ENCODE data around the gene ADAMTS10.
"Not testable (repeated sequence)": the region's sequence is repeated elsewhere in the genome, so short reads cannot be mapped to it uniquely, and the experiment has no call there.

The ADAMTS10 gene

DNA sequence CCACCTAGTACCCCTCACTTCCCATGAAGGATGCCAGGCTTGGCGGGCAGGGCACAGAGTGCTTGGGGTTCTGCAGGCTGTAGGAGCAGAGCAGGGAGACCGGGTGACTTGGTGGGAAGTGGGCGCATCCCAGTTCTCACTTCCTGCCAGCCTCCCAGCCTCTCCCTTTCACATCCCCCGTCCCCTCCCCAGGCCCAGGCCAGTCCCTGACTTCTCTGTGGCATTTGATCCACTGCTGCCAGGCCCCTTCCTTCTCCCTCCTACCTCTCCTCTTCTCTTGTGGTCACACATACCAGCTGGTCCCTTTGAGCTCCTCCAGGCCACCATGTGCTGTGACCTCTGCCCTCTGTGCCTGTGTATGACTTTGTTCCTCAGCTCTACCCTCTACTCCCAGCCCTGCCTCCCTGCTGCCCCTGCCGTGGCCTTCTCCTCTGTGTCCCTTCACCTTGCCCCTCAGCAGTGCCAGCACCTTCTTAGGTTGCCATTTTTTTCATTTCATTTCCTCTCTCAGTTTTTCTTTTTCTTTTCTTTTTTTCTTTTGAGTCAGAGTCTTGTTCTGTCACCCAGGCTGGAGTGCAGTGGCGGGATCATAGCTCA is 52.8 kb downstream of the ADAMTS10 start:
- no peak for DNase-seq

DNA sequence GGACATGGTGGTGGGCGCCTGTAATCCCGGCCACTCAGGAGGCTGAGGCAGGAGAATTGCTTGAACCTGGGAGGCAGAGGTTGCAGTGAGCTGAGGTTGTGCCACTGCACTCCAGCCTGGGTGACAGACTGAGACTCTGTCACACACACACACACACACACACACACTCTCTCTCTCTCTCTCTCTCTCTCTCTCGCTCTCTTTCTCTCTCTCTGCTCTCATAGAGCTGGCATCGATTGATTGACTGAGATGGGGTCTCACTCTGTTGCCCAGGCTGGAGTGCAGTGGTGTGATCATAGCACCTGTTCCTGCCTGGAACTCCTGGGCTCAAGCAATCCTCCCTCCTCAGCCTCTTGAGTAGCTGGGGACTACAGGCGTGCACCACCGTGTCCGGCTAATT is 56.8 kb downstream of the ADAMTS10 start:
- DNase-seq, result not testable (repeated sequence)

DNA sequence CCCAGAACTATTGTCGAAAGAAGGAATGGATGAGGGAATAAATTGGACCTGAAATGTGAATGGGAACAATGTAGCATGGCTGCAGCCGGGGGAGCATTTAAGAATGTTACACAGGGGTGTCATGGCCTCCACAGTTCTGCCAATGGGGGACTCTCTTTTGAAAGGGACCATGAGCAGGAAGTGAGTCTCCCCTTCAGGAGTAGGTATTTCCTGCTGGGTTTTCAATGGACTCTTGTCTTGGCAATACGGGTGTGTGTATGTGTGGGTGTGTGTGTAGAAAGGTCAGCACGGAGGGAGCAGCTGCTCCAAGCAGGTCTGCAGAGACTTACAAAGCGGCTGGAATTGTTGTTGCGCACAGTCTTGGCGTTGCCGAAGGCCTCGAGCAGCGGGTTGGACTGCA is 57.7 kb downstream of the ADAMTS10 start:
- DNase-seq, result no peak

DNA sequence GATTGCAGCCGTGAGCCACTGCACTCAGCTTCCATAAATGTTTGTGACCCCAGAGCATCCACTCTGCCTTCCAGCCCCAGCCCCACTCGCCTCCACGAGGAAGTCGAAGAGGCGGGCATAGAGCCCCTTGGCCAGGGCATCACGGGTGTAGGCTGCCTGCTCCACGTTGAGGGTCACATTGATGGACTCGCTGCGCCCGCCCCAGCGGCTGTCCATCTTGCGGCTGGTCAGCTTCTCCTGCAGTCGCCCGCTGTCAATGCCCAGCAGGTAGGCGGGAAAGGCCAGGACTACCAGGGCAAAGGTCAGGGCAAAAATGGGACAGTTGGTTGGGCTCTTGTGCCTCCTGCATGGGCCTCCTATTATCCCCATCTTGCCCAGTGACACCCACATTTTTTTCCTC is 60.4 kb downstream of the ADAMTS10 start:
- no peak for DNase-seq

DNA sequence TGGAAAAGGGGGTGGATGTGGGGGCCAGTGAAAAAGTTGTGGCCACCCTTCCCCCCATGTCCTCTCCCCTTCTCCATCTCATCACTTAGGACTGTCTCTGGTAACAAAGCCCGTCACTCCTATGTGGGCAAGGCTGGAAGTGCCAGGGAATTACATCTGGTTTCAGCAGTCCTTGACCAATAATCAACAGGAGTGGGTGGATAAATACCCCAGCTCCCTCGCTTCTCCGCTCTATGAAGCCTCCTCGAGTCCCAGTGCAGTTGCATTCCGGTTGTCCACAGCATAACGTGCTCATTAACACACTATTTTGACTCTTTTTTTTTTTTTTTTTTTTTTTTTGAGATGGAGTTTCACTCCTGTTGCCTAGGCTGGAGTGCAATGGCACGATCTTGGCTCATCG is 64.8 kb downstream of the ADAMTS10 start:
- DNase-seq, result no peak

DNA sequence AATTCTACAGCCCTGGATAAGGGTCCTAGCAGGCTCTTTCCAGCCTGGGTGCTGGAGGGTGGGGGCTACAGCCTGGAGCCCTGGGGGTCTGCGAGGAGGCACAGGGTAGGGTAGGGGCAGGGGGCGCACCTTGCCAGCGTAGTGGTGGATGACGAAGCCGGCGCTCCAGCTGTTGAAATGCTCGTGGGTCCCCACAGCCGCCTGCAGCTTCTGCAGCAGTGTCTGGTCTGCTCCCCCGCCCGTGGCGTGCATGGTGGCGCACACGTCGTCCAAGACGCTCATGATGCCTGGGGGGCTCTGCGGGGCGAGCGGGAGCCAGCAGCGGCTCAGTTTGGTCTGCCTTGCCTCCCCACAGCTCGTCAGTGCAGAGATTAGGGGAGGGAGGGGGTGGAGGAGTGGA is 66.3 kb downstream of the ADAMTS10 start:
- no peak for DNase-seq

DNA sequence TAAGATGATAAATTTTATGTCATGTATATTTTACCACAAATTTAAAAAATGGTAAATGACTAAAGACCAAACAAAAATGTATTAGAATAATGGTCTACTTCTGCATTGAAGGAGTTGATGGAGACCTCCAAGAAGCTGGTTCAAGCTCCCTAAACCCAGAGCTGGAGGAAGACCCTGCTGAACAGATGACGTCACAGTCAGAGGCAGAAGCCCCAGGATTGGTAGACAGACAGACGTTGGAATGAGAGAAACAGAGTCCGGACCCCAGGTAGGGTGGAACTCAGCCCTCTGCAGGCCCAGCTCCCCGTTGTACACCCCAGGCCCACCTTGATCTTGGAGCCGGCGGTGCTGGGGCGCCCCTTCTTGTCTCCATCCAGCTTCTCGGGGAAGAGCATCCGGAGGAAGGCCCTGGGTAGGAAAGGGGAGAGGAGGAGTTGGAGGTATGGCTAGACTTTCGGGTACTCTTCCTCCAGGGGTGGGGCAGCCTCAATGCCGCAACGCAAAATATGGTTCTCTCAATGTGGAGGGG is 70.8 kb downstream of the ADAMTS10 start:
- no peak for DNase-seq

DNA sequence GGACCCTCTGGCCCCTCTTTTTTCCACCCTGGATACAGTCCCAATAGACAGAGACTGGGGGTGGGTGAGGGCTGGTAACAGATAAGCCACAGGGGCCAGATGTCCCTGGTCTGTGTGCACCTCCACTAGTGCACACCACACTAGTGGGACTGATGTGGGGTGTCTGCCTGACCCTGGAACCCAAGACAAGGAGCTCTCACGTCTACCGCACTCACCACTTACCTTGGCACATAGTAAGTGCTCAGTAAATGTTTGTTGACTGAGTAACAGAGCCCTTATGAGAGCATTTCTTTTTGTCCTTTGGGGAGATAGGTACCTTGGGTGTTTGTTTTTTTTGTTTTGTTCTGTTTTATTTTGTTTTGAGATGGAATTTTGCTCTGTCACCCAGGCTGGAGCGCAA is 73.4 kb downstream of the ADAMTS10 start:
- no peak for DNase-seq

DNA sequence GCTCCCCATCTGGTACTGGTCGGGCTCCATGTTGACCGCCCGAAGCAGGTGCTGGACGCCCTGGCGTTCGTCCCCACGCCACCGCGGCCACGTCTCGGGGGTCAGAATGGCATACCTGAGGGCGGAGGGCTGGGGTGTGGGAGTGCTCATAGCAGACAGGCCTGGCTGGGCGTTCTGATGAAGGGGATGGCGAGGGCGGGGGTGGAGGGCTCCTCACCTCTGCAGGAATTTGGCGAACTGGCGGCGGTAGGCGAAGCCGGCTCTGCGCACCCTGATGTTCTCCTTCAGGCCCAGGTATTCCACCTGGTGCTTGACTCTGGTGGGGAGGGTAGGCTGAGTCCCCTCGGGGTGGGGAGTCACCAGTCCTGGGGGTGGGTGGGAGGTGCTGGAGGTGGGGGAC is 74.2 kb downstream of the ADAMTS10 start:
- no peak for DNase-seq

DNA sequence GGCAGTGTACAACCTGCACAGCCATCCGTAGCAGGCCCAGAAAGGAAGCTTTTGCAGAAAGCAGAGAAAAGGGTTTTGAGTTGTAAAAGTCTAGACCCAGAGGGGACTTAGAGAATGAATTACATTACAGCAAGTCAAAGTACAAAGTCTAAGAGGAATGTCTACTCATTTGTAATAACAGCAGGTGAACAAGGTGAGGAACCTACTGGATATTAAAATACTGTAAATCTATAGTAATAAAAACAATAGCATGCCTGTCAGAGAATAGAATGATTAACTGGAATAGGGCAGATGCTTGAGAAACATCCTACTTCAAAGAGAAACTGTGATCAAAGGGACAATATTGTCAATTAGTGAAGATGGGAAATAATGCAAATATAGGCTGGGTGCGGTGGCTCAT is 78.3 kb downstream of the ADAMTS10 start:
- no peak for DNase-seq

DNA sequence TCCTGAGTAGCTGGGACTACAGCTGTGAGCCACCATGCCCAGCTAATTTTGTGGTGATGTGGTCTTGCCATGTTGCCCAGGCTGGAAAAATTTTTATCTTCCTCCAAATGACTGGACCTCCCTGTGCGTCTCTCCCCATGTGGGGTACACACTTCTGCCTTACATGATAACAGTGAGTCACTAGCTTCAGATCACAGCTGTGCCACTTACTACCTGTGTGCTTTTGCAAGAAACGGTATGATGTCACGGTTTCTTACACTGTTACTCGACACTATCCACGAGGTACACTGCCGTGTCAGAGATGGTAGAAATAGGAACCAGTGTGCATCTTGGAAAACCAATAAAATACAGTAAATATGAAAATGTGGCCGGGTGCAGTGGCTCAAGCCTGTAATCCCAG is 79.0 kb downstream of the ADAMTS10 start:
- no peak for DNase-seq

All from NCI-H748 treated with DMSO at 0.1 percent for 48 hours (cell line).